HT1080 (cell line): ENCODE measurements around the gene PDZD2. TPM values are rescaled to one million over a fixed set of nuclear protein-coding genes. Genes with fewer than 3 reads are reported as not detected.

Experiments
- DNase-seq: peaks from one replicate; pipeline ENCODE4 v3.0.0-alpha.2; 2015; ENCODE audit warnings: low read depth
- total RNA-seq: library from RNA; depleted of rRNA; stranded (reverse); fragments of >200 nt; shearing (Covaris generic); gene quantifications from 2 replicates; pipeline ENCODE4 v1.2.3, GENCODE V29; 2014

PDZD2 gene
- total RNA-seq, 1 experiment from 2014 or later, result 1.1 TPM

DNA sequence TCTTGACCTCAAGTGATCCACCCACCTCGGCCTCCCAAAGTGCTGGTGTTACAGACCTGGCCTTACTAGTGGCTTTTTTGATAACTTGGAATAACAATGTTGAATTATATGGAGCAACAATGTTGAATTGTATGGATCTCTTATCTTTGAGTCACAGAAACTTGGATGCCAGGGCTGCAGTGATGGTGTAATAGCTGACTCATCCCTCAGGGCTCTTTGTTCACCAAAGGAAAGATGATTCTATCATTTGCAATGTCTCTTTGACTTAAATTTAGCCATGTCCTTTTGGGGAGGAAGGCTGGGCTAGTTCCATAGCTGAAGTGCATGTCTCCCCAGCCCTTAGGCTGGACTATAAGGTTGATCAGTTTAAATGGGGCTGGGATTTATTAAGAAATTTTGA lies 172.3 kb downstream of the PDZD2 start:
- DNase-seq, result peak; percentile 89

DNA sequence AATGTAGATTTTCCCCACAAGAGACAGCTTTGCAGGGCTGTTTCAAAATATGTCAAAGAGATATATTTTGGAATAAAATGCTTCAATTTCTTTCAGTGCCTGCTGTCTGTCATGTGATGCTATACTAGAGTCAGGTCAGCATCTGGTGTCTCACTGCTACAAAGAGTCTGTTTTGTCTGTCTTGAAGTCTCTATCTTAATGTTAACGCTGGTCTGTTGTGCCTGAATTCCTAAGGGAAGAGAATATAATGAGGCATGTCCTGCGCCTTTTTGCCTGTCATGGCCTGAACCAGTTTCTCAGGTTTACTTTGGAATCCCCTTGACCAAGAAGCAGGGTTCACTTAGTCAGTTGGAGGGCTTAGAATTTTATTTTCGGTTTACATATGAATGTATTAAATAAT lies 176.4 kb downstream of the PDZD2 start:
- no peak for DNase-seq

DNA sequence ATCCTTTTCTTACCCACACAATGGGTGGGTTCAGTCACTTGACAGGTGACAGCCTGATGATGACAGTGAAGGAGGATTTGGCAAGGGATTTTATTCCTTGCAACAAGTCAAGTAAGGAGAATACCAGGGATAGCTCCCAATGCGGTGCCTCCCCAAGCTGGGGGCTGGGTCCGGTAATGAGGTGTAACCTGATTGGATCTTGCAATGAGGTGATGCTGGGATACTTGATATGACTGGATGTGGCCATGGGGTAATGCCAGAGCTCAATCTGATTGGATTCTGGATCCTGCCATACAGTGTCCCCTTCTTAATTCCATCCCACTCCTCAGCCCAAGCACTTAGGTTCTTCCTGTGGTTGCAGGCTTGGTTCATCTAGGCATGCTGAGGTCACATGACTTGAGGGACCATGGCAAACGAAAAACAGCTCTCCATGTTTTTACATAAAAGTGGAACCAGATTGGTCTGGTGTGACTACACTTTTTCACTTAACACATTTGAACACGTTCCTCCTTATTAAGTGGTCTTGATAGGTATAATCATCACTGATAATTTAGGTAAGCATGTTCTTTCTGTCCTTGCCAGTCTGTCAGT lies 181.1 kb downstream of the PDZD2 start:
- DNase-seq, result peak; percentile 53

DNA sequence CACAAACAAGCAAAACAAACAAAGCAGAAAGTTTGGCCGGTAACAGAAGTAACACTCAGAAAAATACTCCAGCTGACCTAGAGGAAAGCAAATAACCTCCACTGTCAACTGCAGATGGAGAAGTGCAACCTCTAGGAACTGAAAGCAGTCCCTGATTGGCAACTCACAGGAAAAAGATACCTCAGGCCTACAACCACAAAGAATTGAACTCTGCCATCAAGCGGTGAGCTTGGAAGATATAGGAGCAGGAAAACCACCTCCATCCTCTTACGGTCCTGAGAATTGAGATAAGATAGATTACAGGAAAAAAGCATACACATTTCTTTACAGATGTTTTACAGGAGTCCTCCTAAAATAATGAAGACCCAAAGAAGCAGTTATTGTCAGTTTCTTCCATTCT lies 184.5 kb downstream of the PDZD2 start:
- DNase-seq, result peak; percentile 24

DNA sequence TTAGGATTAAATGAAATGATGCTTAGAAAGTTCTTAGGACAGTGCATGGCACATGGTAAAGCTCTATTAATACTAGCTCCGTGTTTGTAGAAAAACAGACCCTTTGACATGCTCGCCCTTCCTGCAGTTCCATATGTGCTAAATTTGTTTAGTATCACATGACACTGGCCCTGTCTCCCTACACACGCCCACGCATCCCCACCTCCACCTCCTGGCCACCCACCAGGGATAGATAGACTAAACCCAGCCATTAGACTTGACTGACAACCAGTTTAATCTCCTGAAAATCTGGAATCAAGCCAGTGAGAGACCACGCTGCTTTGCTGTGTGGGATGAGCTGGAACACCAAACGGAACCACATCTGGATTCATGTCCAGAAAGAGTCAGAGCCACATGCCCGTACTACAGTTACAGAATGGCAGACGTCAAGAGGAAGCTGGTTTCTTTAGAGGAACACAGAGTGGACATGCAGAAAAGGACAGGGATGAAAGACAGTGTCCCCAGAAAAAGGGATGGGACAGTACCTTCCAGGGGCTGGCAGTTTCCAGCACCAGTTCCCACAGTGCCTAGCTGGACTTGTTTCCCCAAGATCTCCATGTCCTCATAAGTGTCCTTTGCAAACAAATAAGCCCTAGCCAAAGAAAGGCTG lies 186.1 kb downstream of the PDZD2 start:
- DNase-seq, result no peak

DNA sequence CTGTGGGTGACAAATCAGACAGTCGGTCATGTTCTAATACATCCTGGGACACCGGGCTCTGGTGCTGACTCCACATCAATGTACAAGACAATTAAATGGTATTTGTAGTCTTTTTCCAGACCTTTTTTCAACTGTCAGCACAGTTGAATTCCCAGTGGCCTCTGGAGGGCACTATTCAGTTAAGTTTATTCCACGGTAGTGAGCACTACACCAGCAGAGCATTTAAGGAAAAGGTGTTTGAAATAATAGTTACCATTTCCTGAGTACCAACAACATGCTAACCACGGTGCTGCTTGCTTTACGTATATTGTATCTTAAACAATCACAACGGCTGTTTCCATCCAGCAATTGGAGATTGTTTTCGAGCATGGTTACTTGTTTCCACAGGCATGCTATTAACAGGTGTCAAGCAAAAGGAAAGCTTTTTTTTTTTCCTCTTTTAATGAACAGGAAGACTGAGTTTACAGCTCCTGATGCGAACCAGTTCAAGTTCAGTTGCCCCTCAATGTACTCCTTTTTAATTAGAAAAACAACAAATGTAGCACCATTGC lies 186.7 kb downstream of the PDZD2 start:
- DNase-seq, result peak; percentile 72

DNA sequence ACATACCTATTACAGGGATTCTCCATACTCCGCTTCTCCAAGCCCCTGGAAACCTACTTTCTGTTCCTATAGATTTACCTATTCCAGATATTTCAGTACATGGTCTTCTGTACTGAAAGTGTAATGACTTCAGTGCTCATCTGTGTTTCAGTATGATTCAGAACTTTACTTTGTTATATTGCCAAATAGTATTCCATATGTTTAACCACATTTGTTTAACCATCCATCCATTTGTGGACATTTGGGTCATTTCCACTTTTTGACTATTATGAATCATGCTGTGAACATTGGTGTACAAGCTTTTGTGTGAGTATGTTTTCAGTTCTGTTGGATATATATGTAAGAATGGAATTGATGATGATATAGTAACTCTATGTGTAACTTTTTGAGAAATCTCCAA lies 188.9 kb downstream of the PDZD2 start:
- DNase-seq, result peak; percentile 63

DNA sequence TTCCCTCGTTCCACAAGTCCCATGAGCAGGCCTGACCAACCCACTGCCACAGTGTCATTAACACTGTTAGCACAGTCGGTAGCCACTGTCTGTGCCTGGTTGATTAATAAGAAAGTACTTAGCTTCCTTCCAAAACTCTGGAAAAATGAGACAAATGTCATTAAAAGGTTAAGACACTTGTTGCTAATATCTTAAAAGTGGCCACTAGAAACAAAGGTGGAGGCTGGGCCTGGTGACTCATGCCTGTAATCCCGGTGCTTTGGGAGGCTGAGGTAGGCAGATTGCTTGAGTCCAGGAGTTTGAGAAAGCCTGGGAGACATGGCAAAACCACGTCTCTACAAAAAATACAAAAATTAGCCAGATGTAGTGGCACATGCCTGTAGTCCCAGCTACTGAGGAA lies 194.0 kb downstream of the PDZD2 start:
- peak; percentile 17 for DNase-seq

DNA sequence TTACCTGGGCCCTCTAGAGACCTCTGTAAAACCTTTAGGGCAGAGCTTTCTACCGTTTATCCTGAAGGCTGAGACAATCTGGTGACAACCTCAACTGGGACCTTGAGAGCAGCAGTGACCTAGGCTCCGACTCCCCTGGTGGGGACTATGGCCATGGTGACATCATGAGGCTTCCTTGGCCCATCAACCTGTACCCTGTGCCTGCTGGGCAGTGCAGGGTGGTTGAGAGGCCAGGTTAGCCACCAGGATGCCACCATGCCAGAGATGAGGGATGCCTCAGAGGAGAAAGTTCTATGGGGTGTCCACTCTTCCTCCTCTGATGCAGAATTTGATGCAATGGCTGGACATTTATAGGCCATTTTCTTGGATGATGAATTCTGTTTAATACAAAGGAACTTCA lies 194.8 kb downstream of the PDZD2 start:
- no peak for DNase-seq

DNA sequence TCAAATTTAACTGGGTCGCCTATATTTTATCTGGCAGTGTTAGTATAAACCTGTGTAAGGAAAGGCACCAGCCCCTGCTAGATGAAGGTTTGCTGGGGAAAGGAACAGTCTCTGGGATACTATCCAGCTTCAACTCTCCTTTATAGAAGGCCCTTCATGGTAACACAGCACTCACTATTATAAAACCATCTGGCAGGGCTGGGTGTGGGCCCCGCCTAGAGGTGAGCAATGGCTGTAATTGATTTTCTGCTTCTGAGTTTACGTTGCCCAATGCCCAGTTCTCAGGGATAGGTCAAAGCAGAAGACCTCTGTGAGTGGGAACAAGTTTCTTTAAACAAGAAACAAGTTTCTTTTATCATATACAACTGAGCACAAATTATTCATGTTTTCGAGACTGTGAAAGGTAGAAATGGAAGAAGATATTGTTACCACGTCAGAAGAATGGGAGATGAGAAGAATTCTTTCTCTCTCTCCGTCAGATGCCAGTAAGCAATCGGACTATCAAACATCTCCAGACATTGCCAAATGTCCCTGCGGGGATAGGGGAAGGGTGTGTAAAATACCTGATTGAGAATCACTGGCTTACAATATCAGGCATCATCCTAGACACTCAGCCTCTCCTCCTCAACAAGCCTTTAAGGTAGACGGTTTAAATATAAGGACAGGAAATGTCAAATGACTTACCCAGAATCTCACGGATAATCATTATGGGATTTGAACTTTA lies 205.9 kb downstream of the PDZD2 start:
- no peak for DNase-seq

DNA sequence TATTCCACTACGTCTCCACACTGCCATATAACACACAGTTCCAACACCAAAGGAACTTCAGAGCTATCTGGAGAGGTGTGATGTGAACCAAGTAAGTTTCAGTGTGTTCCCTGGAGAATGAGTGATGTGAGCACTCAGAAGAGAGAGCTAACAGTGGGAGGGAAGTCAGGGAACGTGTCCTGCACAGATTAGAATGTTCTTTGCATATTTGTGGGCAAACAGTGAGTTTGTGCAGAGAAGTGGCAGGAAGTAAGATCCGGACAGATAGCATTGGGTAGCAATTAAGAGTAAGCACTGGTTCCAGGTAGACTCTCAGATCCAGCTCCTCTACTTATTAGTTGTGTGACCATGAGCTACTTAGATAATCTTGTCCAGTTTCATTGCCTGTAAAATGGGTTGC lies 206.4 kb downstream of the PDZD2 start:
- DNase-seq, result no peak

DNA sequence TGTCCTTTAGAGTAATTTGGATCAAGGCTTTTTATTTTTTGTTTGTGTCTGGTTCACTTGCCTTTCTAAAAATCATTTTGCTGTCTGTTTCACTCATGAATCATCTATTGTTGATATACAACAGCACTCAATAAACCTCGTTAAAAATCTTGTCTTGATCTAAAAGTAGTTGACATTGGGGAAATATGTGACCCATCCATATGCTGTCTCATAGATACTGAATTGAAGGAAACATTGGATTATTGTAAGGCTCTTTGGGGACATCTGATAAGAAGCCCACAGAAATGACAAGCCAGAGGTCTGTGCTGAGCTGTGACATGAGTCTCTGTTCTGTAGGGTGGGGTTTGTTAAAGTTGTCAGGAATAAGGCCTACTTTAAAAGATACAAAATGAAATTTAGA lies 208.0 kb downstream of the PDZD2 start:
- DNase-seq, result no peak

DNA sequence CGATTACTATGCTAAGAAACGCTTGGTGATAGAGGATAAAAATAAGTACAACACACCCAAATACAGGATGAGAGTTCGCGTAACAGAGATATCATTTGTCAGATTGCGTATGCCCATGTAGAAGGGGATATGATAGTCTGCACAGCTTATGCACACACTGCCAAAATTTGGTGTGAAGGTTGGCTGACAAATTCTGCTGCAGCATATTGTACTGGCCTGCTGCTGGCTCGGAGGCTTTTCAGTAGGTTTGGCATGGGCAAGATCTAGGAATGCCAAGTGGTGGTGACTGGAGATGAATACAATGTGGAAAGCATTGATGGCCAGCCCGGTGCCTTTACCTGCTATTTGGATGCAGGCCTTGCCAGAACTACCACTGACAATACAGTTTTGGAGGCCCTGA lies 208.4 kb downstream of the PDZD2 start:
- DNase-seq, result no peak

DNA sequence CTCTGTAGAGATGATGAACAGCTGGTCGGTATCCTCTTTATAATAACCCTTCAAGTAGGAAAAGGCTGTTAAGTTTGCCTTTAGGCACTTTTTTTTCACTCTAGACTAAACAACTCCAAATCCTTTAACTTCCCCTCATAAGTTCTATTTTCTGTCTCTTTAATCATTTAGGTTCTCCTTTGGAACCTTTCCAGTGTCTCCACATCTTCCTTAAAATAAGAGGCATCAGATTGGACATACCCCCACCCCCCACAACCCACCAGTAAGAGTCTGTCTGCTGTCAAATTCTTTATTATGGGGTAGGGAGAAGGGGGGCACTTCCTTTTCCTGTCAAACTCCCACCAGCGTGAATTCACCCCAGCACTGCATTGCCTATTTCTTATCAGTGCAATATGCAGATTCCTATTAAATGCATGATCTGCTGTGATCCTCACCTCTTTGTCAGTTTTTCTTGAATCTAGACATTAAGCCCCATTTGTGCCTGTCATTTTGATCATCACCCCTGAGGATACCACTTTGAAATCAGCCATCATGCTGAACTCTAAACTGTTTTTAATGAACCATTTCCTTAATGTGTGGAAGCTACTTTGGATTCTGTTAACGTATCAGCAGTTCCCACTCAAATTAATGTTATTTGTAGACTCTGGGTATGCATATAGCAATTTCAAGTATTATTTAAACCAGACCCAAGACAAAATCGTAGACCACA lies 212.2 kb downstream of the PDZD2 start:
- DNase-seq, result no peak

DNA sequence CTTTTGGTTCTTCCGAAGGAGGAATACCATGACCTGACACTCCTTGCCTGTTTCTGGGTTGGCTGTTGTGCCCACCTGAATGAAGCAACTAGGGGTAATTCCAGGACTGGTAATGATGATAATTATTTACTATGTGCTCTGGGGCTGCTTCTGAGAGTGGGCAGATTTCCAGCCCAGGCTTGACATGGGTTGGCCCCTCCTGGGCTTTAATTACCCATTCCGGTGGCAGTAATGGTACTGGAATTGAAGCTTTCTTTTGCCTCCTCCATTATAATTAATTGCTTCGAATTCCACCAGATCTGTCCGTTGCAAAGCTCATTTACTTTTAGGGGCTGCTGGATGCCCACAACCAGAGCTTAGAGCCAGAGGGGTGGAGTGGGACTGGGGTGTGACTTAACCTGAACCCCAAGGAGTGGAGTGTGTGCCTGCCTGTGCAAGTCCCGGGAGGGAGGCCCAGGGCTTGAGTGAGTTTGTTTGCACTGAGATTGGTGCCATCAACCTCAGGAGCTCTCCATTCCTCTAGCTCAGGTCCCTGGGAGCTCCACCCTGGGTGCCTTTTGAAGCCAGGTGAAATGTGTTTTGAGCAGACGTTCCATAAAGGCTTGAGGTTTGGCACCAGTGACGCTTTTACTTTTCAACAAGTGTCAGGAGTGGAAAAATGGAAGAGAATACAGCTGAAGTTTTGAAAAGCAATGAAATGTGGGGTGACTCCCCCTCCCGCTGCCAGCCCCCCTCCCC lies 214.6 kb downstream of the PDZD2 start:
- no peak for DNase-seq

DNA sequence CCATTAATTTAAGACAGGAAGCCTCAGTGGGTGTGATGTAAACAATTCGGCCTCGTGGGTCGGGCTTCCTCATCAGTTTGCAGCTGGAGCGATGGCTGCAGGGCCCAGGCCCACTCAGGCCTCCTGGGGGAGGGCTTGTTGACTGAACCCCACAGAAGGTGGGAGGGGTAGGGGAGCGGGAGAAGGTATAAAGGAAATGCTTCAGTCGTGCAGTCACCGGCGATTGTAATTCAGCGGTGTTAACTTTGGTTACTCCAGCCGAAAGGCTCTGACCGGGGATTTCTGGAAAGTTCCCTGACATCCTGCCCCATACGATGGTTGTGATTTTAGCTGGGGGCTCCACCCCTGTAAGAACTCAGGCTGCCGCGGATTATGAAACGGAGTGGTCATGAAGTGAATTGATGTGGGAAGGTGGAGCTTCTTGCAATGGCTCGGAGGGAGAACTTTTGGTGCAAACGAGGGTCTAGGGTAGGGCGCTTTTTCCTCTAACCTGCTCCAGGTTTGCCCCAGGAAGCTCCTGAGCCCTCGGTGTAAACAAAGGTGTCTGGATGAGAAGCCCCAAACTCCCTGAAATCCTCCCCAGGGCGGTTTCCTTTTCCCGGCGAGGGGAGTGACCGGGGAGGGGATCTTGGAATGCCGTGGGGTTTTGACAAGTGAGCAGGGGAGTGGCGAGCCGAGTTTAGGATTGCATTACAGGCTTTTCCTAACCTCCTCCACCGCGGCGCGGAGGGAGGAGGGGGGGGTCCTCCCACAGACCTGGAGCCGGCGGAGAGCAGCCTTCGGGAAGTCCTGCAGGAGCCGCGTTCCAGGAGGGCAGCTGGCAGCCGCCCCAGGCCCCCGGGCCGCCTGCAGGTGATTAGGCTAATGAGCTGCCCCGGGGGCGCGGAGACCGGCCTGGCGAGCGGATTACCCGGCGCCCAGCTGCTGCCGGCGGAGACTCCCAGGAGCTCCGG lies 215.5 kb downstream of the PDZD2 start:
- DNase-seq, result peak; percentile 73

DNA sequence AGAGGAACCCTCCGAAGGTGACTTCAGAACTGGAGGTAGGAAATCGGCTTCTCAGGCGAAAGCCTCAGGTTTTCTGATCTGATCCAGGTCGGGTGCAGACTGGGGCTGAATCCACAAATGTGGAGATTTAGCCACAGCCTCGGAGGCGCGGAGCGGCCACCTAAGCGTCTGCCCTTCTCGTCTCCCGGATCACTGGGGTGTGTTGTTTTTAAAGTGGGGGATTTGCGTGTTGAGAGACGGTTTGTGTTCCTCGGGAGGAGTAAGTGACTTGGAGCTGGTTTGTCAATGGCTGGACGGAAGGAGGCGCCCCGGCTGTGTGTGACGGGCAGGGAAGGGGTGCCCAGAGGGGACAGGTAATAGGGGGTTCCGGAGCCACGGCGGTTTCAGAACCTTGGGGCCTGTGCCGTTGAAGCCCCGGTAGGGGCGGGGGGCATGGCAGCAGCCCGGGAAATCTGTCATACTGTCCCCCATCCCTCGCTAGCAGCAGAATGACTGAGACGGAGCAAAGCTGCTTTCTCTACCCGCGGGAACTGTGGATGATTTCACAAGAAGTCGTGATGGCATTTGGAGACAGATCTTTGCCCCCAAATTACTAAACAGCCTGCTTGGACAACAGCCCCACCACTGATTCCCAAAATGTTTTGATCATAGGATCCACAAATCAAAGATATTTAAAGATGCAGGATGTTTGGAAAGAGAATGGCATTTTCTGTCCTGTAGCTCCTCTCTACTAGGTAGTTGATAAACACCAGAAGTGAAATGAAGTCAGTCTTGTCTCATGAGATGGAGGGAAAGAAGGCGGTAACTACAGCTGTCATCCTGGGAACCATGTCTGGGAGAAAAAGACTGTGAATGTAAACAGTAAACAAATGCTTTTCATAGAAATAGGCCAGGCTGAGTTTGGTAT lies 216.5 kb downstream of the PDZD2 start:
- peak; percentile 60 for DNase-seq

DNA sequence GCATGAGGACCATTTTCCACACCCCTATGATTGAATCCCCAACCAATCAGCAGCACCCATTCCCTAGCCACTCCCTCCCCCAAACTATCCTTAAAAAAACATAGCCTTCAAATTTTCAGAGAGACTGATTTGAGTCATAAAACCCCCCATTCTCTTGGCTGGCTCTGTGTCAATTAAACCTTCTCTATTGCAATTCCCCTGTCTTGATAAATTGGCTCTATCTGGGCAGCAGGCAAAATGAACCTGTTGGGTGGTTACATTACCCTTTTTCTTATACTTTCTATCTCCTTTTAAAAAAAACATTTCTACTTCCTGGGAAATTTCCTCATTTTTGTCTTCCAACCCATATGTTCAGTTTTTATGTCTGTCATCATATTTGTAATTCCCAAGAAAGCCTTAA lies 220.2 kb downstream of the PDZD2 start:
- DNase-seq, result no peak

DNA sequence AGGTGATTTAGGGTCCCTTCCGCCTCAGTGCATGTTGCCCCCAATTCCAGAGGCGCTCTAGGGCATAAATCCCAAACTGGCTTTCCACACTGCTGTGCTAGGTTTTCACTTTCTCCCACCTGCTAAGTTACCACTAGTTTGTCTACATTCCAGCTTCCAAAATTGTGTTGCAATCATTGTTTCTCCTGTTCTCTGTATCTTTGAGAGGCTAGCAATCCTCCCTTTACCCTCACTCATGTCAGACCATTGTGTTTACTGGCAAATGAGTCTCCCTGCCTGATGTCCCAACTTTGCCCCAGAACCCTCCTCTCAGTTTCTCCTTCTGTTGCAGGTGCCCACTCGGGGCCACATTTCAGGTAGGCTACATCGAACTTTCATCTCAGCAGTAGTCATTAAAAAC lies 221.3 kb downstream of the PDZD2 start:
- DNase-seq, result no peak
